Prostate gland (tissue), 2 donors: ENCODE measurements around the gene LMX1B. TPM values are rescaled to one million over a fixed set of nuclear protein-coding genes. Genes with fewer than 3 reads are reported as not detected.

Experiments
- DNase-seq: peaks from one replicate; pipeline ENCODE4 v3.0.0-alpha.2; 2019; ENCODE audit warnings: low spot score
- H3K27ac ChIP-seq, 2 donors: fragments of 200-600 bp; sonication (generic); 2 replicates each; pipeline ENCODE4 v1.5.1; 2017 to 2019
- H3K27me3 ChIP-seq: fragments of 200-600 bp; sonication (generic); replicated peaks from 2 replicates; pipeline ENCODE4 v1.5.1; 2019; ENCODE audit not compliant: insufficient read depth
- H3K36me3 ChIP-seq, 2 donors: fragments of 200-600 bp; sonication (generic); 1 replicate in 1 of 2; 2 replicates in 1 of 2; pipeline versions ENCODE4 v1.5.1 to v1.8.1; 2017 to 2019
- H3K4me1 ChIP-seq: fragments of 200-600 bp; sonication (generic); replicated peaks from 2 replicates; pipeline ENCODE4 v1.5.1; 2019
- H3K4me3 ChIP-seq, 2 donors: fragments of 200-600 bp; sonication (generic); 2 replicates each; pipeline ENCODE4 v1.5.1; 2017 to 2019
- H3K9me3 ChIP-seq: fragments of 200-600 bp; sonication (generic); 2 replicates; pipeline ENCODE4 v1.5.1; 2017
- POLR2A ChIP-seq: fragments of 450-650 bp; IDR thresholded peaks from one replicate; pipeline ENCODE4 v1.6.1; 2016; ENCODE audit warnings: antibody characterized with exemption, mild to moderate bottlenecking
- POLR2AphosphoS5 ChIP-seq: sonication (generic); formaldehyde crosslinking; IDR thresholded peaks from one replicate; pipeline ENCODE4 v1.6.1; 2017; ENCODE audit warnings: antibody characterized with exemption
- whole genome bisulfite sequencing: methylation state at CpG from one replicate; pipeline ENCODE4 v1.1.5; 2018; 5-methylcytosine and 5-hydroxymethylcytosine counted together
- intact Hi-C: fragments of 100-400 bp; cut with DNase I; formaldehyde crosslinking; loops from one replicate; pipeline ENCODE4 v1.14.2; 2022
- total RNA-seq, 2 donors: library from RNA; depleted of rRNA; stranded (reverse); fragments of >200 nt; gene quantifications; one replicate each; pipeline ENCODE4 v1.1.0, GENCODE V29; 2016
- TF ChIP-seq, protein P1 (sequence below), 4 experiments: fragments of 200-600 bp in 2 of 4; fragments of 450-650 bp in 2 of 4; sonication (generic) in 2 of 4; IDR thresholded peaks; 1 replicate in 3 of 4; 2 replicates in 1 of 4; pipeline ENCODE4 v1.5.1; 2016 to 2019; ENCODE audit warnings: antibody characterized with exemption in 4 of 4, mild to moderate bottlenecking in 2 of 4, moderate library complexity in 2 of 4

Gene LMX1B
- total RNA-seq, 2 donors from 2014 or later, result 0.18 to 2.1 TPM

DNA sequence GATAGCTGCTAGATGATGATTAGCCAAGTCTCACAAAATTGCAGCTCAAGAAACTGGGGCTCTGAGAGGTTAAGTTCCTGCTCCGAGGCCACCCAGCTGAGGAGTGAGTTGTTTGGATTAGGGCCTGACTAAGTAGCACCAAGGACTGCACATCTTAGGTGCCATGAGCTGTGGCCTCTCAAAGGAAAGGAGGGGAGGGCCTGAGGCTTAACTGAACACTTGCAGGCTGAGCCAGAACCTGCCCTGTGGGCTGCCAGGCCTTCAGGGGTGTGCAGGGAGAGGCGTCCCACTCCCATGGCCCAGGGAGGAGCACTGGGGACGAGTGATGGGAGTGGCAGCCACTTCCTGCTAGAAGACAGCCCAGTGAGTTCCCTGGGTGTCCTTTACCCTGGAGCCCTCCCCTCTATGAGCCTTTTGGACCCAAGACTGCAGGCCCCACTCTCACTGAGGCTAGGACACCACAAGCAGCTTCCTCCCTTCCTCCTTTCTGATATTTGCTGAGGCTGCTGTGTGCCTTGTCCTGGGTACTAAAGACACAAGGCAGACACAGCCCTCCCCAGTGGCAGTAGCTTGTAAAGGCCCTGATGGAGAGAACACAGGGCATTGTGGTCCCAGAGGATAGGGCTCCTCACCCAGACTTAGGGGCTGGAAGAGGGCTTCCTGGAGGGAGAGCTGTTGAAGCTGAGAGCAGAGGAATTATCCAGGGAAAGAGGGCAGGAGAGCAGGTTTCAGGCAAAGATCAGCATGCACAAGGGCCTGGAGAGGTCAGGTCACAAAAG, 22.1 kb downstream of the LMX1B start:
- TF ChIP-seq POLR2AphosphoS5 (no peak), POLR2A (no peak)
- TF ChIP-seq, protein P1, sequence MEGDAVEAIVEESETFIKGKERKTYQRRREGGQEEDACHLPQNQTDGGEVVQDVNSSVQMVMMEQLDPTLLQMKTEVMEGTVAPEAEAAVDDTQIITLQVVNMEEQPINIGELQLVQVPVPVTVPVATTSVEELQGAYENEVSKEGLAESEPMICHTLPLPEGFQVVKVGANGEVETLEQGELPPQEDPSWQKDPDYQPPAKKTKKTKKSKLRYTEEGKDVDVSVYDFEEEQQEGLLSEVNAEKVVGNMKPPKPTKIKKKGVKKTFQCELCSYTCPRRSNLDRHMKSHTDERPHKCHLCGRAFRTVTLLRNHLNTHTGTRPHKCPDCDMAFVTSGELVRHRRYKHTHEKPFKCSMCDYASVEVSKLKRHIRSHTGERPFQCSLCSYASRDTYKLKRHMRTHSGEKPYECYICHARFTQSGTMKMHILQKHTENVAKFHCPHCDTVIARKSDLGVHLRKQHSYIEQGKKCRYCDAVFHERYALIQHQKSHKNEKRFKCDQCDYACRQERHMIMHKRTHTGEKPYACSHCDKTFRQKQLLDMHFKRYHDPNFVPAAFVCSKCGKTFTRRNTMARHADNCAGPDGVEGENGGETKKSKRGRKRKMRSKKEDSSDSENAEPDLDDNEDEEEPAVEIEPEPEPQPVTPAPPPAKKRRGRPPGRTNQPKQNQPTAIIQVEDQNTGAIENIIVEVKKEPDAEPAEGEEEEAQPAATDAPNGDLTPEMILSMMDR (IDR thresholded peaks at IDR 0.05), result no peak
- Histone ChIP-seq H3K27me3 (peaks cover 11% of the 10 kb centered on the region), H3K27ac (no peak overlapping the region), H3K4me1 (no peaks in the 10 kb centered on the region), H3K9me3 (no peaks in the 10 kb centered on the region), H3K36me3 (no peaks in the 10 kb centered on the region), H3K4me3 (no peak overlapping the region)
- DNase-seq, result no peak
- 88% methylated on average over 3 of the region's 3 CpGs for WGBS
- intact Hi-C loops, result no loop called here

DNA sequence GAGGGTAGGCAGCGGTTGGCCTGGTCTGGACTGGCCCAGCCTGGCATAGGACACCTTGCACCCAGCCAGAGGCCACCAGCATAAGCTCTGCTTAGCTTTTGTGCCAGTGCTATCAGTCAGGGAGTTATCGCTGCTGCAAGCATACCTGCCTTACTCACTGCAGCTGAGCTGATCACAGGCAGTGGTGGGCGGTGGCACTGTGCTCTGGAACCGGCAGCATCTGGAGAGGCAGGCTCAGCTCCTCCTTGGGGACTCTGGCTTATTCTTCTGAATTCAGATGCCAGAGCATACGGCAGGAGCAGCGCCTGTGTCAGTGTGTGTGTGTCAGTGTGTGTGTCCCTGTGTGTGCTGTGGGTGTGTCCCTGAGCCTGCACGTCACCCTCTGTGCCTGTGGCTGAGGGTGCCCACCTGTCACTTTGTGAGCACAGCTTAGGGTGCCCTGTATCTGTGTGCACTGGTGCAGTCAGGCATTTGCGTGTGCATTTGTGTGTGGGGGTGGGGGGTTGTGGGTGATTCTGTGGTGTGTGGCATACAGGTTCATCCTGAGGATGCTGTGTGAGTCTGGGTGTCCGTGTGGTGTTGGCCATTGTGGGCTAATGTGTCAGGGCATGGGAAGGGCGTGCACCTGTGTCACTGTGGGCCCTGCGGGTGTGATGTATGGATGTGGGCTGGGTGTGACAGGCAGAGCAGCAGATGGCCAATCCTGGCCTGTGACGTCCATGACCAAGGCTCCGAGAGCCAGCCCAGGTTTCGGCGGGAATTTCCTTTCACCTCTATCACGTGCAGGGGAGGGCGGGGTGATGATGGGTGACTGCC, 23.5 kb downstream of the LMX1B start:
- no peak for DNase-seq
- WGBS, result 62% methylated on average over 17 of the region's 17 CpGs
- H3K27me3 ChIP-seq, result peaks cover 11% of the 10 kb centered on the region
- H3K4me1 ChIP-seq, result no peaks in the 10 kb centered on the region
- TF ChIP-seq, protein P1 (IDR thresholded peaks at IDR 0.05), result no peak
- TF ChIP-seq POLR2A, result no peak
- TF ChIP-seq POLR2AphosphoS5, result no peak
- H3K9me3 ChIP-seq, result no peaks in the 10 kb centered on the region
- intact Hi-C loops, result no loop called here
- H3K4me3 ChIP-seq, result no peak overlapping the region
- no peaks in the 10 kb centered on the region for H3K36me3 ChIP-seq
- no peak overlapping the region for H3K27ac ChIP-seq

DNA sequence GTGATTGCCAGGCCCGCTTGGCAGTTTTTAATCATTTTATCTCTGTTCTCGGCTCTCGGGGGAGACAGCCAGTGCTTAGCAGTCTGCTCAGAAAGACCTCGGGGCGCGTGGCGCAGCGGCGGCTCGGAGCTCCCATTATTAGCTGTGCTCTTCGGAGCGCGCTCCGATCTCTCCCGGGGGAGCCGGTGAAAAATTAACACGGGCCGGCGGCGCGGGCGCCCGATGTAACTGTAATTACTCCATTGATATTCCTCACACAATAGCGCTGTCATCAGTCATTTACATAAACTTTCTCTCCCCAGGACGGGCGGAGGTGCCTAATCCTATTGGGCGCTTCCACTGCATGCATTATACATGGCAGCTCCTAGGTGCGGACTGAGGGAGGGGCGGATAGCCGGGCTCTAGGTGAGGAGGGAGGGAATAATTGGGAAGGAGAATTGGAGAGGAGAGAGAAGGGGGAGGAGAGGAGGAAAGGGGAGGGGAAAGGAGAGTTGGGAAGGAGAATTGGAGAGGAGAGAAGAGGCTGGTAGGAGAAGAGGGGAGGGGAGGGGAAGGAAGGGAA, 24.9 kb downstream of the LMX1B start:
- intact Hi-C loops, result no loop called here
- no peak overlapping the region for H3K4me3 ChIP-seq
- no peaks in the 10 kb centered on the region for H3K4me1 ChIP-seq
- no peak for DNase-seq
- H3K9me3 ChIP-seq, result no peaks in the 10 kb centered on the region
- H3K27ac ChIP-seq, result no peak overlapping the region
- H3K27me3 ChIP-seq, result peaks cover 11% of the 10 kb centered on the region
- 2% methylated on average over 30 of the region's 30 CpGs for WGBS
- TF ChIP-seq POLR2AphosphoS5 (no peak), POLR2A (no peak)
- TF ChIP-seq, protein P1 (IDR thresholded peaks at IDR 0.05), result no peak
- H3K36me3 ChIP-seq, result no peaks in the 10 kb centered on the region

DNA sequence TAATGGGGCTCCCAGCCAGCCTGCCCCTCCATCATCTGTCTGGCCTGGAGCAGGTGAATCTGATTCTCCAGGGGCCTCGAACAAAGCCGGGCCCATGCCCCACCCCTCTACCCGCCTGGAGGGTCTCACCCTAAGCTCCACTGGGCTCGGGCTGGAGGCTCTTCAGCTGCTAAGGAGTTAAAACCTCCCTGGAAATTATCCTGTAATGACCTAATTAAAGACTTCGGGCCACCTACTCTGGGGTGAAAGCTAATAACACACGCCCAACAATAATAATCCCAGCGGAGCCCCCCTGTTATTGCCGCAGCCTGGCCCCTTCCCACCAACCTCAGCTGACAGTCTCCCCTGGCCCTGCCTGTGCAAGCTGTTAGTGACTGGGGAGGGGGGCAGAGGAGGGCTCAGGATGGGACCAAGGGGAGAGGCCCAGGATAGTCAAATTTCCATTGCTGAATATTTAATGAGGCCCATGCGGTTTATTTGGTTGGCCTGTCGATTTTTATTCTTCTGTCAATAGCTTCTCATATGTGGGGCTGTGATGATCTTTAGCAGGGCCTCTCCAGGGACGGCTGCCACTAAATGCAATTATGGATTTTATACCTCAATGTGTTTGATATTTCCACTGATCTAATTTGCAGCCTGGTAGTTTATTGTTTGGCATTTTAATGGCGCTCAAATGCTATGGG, 25.7 kb downstream of the LMX1B start:
- TF ChIP-seq, protein P1 (IDR thresholded peaks at IDR 0.05), result no peak
- no peak for TF ChIP-seq POLR2A
- no peak for TF ChIP-seq POLR2AphosphoS5
- Histone ChIP-seq H3K27ac (no peak overlapping the region), H3K4me3 (no peak overlapping the region), H3K4me1 (no peaks in the 10 kb centered on the region), H3K27me3 (peaks cover 11% of the 10 kb centered on the region), H3K9me3 (no peaks in the 10 kb centered on the region), H3K36me3 (no peaks in the 10 kb centered on the region)
- WGBS, result 53% methylated on average over 12 of the region's 12 CpGs
- no peak for DNase-seq
- intact Hi-C loops, result no loop called here
